Esophagus muscularis mucosa (tissue), 4 donors: ENCODE data around the gene CLEC4F. TPM values are rescaled to one million over a fixed set of nuclear protein-coding genes. Genes with fewer than 3 reads are reported as not detected.

Experiments used
- DNase-seq: peaks from one replicate; pipeline ENCODE4 v3.0.0-alpha.2; 2017; ENCODE audit errors: extremely low spot score
- H3K27ac ChIP-seq, 4 donors: fragments of 200-600 bp; sonication (generic); replicated peaks in 1 of 4; 1 replicate in 3 of 4; 2 replicates in 1 of 4; pipeline ENCODE4 v1.5.1; 2016 to 2019; ENCODE audit warnings: mild to moderate bottlenecking in 1 of 4
- H3K27me3 ChIP-seq, 4 donors: fragments of 200-600 bp; sonication (generic); one replicate each; pipeline versions ENCODE4 v1.5.1 to v1.6.0; 2016 to 2019
- H3K36me3 ChIP-seq, 4 donors: fragments of 200-600 bp; sonication (generic); one replicate each; pipeline ENCODE4 v1.5.1; 2016 to 2019
- H3K4me1 ChIP-seq, 4 donors: fragments of 200-600 bp; sonication (generic); one replicate each; pipeline ENCODE4 v1.5.1; 2016 to 2019
- H3K4me3 ChIP-seq, 4 donors: fragments of 200-600 bp; sonication (generic); 1 replicate in 2 of 4; 2 replicates in 2 of 4; pipeline ENCODE4 v1.5.1; 2016 to 2019; ENCODE audit warnings: mild to moderate bottlenecking in 4 of 4, moderate library complexity in 1 of 4
- H3K9me3 ChIP-seq, 4 donors: fragments of 200-600 bp; sonication (generic); 1 replicate in 3 of 4; 2 replicates in 1 of 4; pipeline ENCODE4 v1.5.1; 2016 to 2019
- EP300 ChIP-seq: sonication (generic); formaldehyde crosslinking; IDR thresholded peaks from one replicate; pipeline ENCODE4 v1.6.1; 2017; ENCODE audit warnings: antibody characterized with exemption
- POLR2A ChIP-seq: fragments of 450-650 bp; IDR thresholded peaks from one replicate; pipeline ENCODE4 v1.6.1; 2017; ENCODE audit warnings: antibody characterized with exemption, moderate library complexity, mild to moderate bottlenecking, low read depth
- POLR2AphosphoS5 ChIP-seq, 2 donors: sonication (generic); formaldehyde crosslinking; IDR thresholded peaks; one replicate each; pipeline ENCODE4 v1.6.1; 2017; ENCODE audit warnings: antibody characterized with exemption in 2 of 2
- WGBS: methylation state at CpG from one replicate; pipeline ENCODE4 v1.1.5; 2018; 5-methylcytosine and 5-hydroxymethylcytosine counted together
- intact Hi-C: fragments of 100-400 bp; cut with DNase I; formaldehyde crosslinking; loops from one replicate; pipeline ENCODE4 v1.15.1; 2023
- total RNA-seq, 4 donors: library from RNA; depleted of rRNA; stranded (reverse); fragments of >200 nt; gene quantifications; one replicate each; pipeline versions ENCODE4 v1.1.0 to v1.2.1, GENCODE V29; 2016
- TF ChIP-seq, protein P1 (sequence below), 3 experiments: fragments of 200-600 bp in 2 of 3; fragments of 450-650 bp in 1 of 3; sonication (generic) in 2 of 3; IDR thresholded peaks; one replicate each; pipeline ENCODE4 v1.5.1; 2017 to 2019; ENCODE audit warnings: antibody characterized with exemption in 3 of 3, mild to moderate bottlenecking in 2 of 3, moderate library complexity in 1 of 3

Gene CLEC4F
- total RNA-seq, 4 donors from 2014 or later = 0.13 to 0.63 (median 0.42) TPM; not detected in 1

DNA sequence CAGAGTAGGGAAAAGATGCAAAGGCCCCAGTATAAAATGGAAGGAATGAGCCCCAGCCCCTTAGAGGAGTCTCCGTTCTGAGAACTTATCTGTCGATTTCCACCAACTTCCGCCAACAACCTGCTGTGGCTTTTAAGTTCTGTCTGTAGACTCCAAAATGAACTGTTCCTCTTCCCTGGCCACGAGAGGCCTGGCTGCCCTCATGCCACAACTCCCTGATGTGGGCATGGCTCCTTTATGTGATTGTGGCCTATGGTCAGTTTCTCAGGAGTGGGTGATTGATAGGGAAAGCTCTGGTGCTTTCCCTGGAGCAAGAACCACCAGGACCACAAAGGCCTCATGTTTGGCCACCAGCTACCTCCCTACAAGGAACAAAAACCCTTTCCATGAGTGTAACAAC lies 34.0 kb upstream of the CLEC4F start:
- peaks cover 0 to 8% (median 0%) of the 10 kb centered on the region in 4 donors for H3K27me3 ChIP-seq
- WGBS = 83% methylated on average over 4 of the region's 4 CpGs
- H3K4me3 ChIP-seq = no peak overlapping the region
- H3K27ac ChIP-seq = no peak overlapping the region
- DNase-seq = peak; percentile 86
- H3K36me3 ChIP-seq = no peaks in the 10 kb centered on the region
- intact Hi-C loops = no loop called here
- H3K4me1 ChIP-seq = no peaks in the 10 kb centered on the region
- TF ChIP-seq, protein P1, sequence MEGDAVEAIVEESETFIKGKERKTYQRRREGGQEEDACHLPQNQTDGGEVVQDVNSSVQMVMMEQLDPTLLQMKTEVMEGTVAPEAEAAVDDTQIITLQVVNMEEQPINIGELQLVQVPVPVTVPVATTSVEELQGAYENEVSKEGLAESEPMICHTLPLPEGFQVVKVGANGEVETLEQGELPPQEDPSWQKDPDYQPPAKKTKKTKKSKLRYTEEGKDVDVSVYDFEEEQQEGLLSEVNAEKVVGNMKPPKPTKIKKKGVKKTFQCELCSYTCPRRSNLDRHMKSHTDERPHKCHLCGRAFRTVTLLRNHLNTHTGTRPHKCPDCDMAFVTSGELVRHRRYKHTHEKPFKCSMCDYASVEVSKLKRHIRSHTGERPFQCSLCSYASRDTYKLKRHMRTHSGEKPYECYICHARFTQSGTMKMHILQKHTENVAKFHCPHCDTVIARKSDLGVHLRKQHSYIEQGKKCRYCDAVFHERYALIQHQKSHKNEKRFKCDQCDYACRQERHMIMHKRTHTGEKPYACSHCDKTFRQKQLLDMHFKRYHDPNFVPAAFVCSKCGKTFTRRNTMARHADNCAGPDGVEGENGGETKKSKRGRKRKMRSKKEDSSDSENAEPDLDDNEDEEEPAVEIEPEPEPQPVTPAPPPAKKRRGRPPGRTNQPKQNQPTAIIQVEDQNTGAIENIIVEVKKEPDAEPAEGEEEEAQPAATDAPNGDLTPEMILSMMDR (IDR thresholded peaks at IDR 0.05) = no peak
- TF ChIP-seq POLR2A (no peak), EP300 (no peak)
- H3K9me3 ChIP-seq = no peaks in the 10 kb centered on the region

DNA sequence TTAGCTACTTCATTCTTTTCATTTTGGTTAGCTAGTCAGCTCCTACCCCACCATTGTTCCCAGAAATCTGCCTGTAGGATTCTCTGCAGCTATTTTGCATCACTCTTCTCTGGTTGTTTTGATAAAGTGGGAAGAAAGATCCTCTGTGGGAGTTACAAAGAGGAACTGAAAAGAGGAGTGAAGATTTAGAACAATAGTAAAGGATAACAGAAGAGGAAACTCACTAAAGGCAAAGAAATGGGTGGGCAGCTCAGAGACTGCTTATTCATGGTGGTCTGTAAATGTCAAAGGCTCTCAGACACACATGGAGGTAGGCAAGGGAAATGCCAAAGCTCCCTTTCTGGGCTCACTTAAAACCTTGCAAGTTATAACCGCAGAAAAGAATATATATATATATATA lies 32.4 kb upstream of the CLEC4F start:
- Histone ChIP-seq H3K36me3 (no peaks in the 10 kb centered on the region), H3K4me1 (no peaks in the 10 kb centered on the region), H3K27me3 (no peaks in the 10 kb centered on the region), H3K27ac (no peak overlapping the region), H3K9me3 (no peaks in the 10 kb centered on the region), H3K4me3 (no peak overlapping the region)
- TF ChIP-seq POLR2AphosphoS5 (IDR thresholded peaks at IDR 0.05) = no peak
- TF ChIP-seq EP300 = no peak
- TF ChIP-seq, protein P1 (IDR thresholded peaks at IDR 0.05) = no peak
- no peak for TF ChIP-seq POLR2A
- intact Hi-C loops = no loop called here
- 86% methylated on average over 1 of the region's 1 CpG for WGBS
- no peak for DNase-seq

DNA sequence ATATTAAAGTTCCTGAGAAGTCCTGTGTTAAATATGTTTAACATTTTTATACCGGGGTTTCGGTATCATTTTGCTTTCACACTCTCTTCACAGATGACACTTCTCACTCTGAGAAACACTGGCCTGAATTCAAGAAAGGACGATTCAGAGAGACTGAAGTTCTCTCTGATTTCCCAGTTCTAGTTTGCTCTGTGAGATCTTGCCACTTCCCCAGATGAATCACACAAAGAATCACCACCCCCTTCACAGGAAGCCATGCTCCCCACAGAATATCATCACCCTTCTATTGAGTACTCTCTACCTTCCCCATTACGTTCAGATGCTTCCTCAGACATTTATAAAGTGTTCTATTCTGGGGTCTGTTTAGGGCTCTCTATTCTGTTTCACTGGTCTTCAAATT lies 31.3 kb upstream of the CLEC4F start:
- Histone ChIP-seq H3K4me1 (no peaks in the 10 kb centered on the region), H3K36me3 (no peaks in the 10 kb centered on the region), H3K27ac (no peak overlapping the region), H3K9me3 (no peaks in the 10 kb centered on the region), H3K4me3 (no peak overlapping the region), H3K27me3 (no peaks in the 10 kb centered on the region)
- intact Hi-C loops = no loop called here
- DNase-seq = no peak
- TF ChIP-seq, protein P1 (IDR thresholded peaks at IDR 0.05) = no peak
- TF ChIP-seq EP300 = no peak
- TF ChIP-seq POLR2A = no peak
- TF ChIP-seq POLR2AphosphoS5 (IDR thresholded peaks at IDR 0.05) = no peak
- WGBS = 54% methylated on average over 4 of the region's 4 CpGs

DNA sequence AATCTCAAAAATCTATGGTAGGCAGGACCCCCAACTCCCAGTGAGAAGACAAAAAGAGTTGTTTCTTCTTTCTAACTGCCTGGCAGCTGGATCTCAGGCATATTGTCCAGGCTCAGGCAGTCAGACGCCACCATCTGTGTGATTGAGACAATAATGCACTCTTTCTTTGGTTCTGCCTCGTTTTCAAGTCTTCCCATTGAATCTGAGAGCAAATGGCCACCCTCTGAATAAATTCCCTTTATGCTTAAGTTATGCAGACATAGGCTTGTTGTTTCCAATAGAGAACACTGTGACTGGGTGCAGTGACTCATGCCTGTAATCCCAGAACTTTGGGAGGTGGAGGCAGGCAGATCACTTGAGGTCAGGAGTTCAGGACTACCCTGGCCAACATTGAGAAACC lies 30.5 kb upstream of the CLEC4F start:
- H3K27ac ChIP-seq = no peak overlapping the region
- 48% methylated on average over 2 of the region's 2 CpGs for WGBS

More for the DNA sequence above, 30.5 kb upstream of the CLEC4F start:
- H3K9me3 ChIP-seq = no peaks in the 10 kb centered on the region
- no peak overlapping the region for H3K4me3 ChIP-seq
- no peaks in the 10 kb centered on the region for H3K27me3 ChIP-seq
- H3K36me3 ChIP-seq = no peaks in the 10 kb centered on the region
- intact Hi-C loops = no loop called here
- DNase-seq = no peak
- no peaks in the 10 kb centered on the region for H3K4me1 ChIP-seq
- TF ChIP-seq, protein P1 (IDR thresholded peaks at IDR 0.05) = no peak
- TF ChIP-seq POLR2A (no peak), EP300 (no peak), POLR2AphosphoS5 (IDR thresholded peaks at IDR 0.05) (no peak)
